Measurements from ENCODE around the gene CRACDL.

Gene CRACDL

DNA sequence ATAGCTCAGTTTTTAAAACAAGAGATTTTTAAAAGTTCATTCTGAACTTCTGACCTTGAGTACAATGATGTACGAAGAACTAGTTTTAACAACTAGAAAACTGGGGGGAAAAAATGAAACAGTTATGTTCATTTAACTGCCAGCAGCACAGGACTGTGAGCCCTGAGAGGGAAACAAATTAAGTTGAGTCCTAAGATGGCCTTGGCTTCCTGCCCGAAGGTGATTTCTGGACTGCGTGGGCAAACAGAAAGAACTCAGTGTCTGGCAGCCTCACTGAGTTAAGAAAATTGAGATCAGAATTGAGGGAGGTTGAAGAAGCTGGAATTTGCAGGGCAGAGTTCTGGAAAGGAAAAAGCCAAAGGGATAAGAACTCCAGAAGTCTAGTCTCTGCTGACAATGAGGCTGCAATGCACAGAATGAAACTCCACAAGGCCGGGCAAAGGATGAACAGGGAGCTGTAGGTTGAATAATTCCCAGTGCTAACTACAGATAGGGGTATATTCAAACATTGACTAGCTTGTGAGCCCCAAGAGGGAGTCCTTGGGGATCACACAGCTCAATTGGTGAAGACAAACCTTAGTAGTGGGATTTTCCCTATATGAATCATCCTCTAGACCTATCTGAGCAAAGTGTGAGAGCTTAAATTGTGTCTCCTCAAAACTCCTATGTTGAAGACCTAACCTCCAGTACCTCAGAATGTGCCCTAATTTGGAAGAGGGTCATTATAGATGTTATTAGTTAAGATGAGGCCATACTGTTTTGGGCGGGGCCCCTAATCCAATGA is 13.1 kb upstream of the CRACDL start:
- H3K4me3 ChIP-seq (ENCODE audit: low read depth, low read length) = no peak overlapping the region
- no peak for DNase-seq (ENCODE audit: low read depth)
- in situ Hi-C loops (cut with HindIII; ENCODE audit: low sequenced_read_pairs) = no loop called here
- TF ChIP-seq, protein P1, sequence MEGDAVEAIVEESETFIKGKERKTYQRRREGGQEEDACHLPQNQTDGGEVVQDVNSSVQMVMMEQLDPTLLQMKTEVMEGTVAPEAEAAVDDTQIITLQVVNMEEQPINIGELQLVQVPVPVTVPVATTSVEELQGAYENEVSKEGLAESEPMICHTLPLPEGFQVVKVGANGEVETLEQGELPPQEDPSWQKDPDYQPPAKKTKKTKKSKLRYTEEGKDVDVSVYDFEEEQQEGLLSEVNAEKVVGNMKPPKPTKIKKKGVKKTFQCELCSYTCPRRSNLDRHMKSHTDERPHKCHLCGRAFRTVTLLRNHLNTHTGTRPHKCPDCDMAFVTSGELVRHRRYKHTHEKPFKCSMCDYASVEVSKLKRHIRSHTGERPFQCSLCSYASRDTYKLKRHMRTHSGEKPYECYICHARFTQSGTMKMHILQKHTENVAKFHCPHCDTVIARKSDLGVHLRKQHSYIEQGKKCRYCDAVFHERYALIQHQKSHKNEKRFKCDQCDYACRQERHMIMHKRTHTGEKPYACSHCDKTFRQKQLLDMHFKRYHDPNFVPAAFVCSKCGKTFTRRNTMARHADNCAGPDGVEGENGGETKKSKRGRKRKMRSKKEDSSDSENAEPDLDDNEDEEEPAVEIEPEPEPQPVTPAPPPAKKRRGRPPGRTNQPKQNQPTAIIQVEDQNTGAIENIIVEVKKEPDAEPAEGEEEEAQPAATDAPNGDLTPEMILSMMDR (IDR thresholded peaks at IDR 0.05; ENCODE audit: low read depth, low read length, missing control alignments) = no peak

DNA sequence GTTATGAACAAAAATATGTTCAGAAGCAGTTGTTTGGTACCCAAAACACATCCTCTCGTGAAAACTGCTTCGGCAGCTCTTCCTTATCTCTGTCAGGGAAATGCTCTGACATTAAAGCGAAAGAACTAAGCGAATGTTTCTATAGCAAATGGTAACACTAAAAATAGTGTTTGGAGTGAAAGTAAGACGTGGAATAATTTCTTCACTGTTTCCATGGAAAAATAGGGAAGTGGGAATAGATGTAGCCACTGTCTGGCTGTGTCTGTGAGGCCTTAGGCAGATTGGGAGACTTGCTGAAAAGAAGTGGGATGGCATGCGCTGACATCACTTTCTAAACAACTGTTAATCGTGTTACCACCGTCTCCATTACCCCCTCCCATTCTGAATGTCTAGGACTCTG is 11.5 kb upstream of the CRACDL start:
- TF ChIP-seq, protein P1 (IDR thresholded peaks at IDR 0.05; ENCODE audit: low read depth, low read length, missing control alignments) = no peak
- in situ Hi-C loops (cut with HindIII; ENCODE audit: low sequenced_read_pairs) = no loop called here
- H3K4me3 ChIP-seq (ENCODE audit: low read depth, low read length) = no peak overlapping the region
- DNase-seq (ENCODE audit: low read depth) = no peak

- no peak overlapping the region for H3K4me3 ChIP-seq (ENCODE audit: low read depth, low read length)
- DNase-seq (ENCODE audit: low read depth) = no peak
- TF ChIP-seq, protein P1 (IDR thresholded peaks at IDR 0.05; ENCODE audit: low read depth, low read length, missing control alignments) = no peak
- in situ Hi-C loops (cut with HindIII; ENCODE audit: low sequenced_read_pairs) = no loop called here
These were observed 10.8 kb upstream of the CRACDL start for GRCh38 chr2:98946855-98947254.

GRCh38 chr2:98944775-98945174 is 8.8 kb upstream of the CRACDL start:
- TF ChIP-seq, protein P1 (IDR thresholded peaks at IDR 0.05; ENCODE audit: low read depth, low read length, missing control alignments) = no peak
- H3K4me3 ChIP-seq (ENCODE audit: low read depth, low read length) = no peak overlapping the region
- DNase-seq (ENCODE audit: low read depth) = peak; percentile 64
- in situ Hi-C loops (cut with HindIII; ENCODE audit: low sequenced_read_pairs) = no loop called here

DNA sequence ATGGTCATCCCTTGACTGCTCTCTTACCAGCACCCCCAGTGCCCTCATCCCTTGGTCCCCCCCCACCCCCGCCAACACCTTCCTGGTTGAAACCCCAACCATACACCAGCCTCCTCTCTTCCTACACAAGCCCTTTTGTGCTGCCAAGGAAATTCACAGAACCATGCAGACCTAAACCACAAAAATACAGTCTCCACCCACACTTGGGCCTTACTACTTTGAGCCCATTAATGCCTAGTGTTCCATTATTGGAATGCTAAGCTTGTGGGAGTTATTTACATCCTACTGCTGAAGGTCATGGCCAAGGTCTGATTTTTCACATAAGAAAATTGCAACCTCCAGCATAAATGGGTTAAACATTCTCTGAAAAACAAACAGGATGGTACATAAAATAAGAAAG is 4.1 kb upstream of the CRACDL start:
- DNase-seq (ENCODE audit: low read depth) = no peak
- in situ Hi-C loops (cut with HindIII; ENCODE audit: low sequenced_read_pairs) = no loop called here
- no peak overlapping the region for H3K4me3 ChIP-seq (ENCODE audit: low read depth, low read length)
- TF ChIP-seq, protein P1 (IDR thresholded peaks at IDR 0.05; ENCODE audit: low read depth, low read length, missing control alignments) = no peak

- no peak for DNase-seq (ENCODE audit: low read depth)
- in situ Hi-C loops (cut with HindIII; ENCODE audit: low sequenced_read_pairs) = no loop called here
- TF ChIP-seq, protein P1 (IDR thresholded peaks at IDR 0.05; ENCODE audit: low read depth, low read length, missing control alignments) = no peak
These were observed 1.9 kb upstream of the CRACDL start for GRCh38 chr2:98937906-98938305.

More at GRCh38 chr2:98937906-98938305, 1.9 kb upstream of the CRACDL start:
- no peak overlapping the region for H3K4me3 ChIP-seq (ENCODE audit: low read depth, low read length)

Data from astrocyte of the cerebellum (primary cell).